ENCODE data around the gene GLT1D1.
A peak's percentile ranks its signal among the peaks of the same experiment; 100 is the strongest.
"Not testable (repeated sequence)": the region's sequence is repeated elsewhere in the genome, so short reads cannot be mapped to it uniquely, and the experiment has no call there.

The GLT1D1 gene

DNA sequence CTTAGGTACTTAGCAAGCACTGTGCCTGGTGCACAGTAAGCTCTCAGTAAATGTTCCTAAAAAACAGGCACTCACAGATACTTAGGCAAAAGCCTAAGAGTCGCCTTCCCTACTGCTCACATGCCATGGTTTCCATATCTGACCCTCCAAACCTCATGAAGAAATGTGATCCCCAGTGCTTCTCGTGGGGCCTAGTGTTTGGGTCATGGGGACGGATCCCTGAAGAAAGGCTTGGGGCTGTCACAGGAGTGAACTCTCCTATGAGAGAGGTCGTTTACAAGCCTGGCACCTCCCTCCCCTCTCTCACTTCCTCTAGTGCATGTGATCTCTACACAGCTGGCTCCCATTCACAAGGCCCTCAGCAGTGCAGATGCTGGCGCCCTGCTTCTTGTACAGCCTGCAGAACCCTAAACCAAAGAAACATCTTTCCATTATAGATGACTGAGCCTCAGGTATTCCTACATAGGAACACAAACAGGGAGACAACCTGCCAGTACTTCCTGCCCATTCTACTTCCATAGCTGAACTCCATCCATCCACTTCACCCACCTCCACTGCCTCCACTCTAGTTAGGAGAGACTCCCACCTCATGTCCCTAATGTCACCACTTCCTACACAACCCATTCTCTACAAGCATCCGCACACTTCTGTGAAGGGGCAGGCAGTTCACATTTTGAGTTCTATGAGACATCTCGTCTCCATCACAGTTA is 32.4 kb upstream of the GLT1D1 start:
- DNase-seq: no peak

DNA sequence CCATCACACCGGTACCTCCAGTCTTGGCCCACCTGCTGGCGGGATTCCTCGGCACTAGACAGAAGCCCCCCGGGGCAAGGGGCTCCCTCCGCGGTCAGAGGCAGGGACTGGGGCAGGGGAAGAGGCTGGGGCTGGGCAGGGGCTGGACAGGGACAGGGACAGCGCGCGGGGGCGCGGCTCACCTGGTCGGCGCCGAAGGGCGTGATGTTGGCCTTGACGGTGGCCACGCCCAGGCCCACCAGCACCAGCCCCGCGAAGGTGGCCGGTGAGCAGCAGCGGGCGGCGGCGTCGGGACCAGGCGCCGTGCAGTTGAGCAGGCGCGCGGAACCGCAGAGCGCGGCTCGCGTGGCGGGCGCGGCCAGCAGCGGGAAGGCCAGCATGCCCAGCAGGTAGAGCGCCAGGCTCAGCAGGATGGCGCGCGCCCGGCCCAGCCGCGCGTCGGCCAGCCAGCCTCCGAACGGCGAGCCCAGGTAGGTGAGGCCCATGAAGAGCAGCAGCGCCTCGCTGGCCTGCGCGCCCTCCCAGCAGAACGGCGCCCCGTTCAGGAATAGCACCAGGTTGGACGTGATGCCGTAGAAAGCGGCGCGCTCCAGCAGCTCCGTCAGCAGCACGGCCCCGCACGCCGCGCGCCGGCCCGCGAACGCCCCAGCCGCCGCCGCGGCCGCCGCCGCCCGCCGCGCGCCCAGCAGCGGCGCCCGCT is 29.9 kb upstream of the GLT1D1 start:
- no peak for DNase-seq

- DNase-seq: peak; percentile 89
Observed at GRCh38 chr12:128823916-128824839, 29.1 kb upstream of the GLT1D1 start, which contains the start of gene SLC15A4. TSS of gene SLC15A4 (minus strand) at chr12:128823958. CDS start at chr12:128823943, 15 bp downstream.

GRCh38 chr12:128825835-128826234 is 27.4 kb upstream of the GLT1D1 start:
- DNase-seq: no peak

GRCh38 chr12:128827724-128828123 is 25.6 kb upstream of the GLT1D1 start:
- no peak for DNase-seq

GRCh38 chr12:128829861-128830504 is 23.3 kb upstream of the GLT1D1 start:
- DNase-seq: no peak

DNA sequence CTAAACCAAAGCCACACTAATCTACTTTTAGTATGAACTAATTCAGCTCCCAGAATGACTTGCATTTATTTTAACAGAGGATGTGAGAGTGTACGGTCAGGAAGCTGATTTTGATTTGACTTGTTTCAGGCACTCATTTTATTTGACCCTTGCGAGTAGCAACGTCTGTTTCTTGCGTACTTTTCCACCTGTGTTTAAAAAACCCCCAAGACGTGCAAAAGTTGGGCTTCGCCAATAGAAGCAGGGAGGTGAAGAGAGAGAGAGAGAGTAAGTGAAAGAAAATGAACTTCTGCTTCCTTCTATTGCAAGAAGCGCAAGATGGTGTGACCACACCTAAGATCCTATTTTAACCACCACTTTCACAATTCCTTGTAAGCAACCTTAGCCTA is 22.8 kb upstream of the GLT1D1 start:
- DNase-seq: no peak

DNA sequence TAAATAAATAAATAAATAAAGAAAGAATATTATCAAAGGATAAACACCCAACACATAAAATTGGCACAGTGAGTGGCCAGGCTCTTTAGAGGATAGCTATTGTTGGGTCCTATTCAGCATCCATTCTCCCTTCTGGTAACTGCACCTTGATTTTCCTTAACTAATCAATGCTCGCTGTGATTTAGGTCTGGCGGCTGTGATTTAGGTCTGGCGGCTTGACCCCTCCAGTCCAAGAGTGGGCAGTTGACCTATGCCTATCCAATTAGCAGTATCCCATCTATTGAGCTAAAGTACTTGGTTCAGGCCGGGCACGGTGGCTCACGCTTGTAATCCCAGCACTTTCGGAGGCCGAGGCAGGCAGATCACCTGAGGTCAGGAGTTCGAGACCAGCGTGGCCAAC is 19.9 kb upstream of the GLT1D1 start:
- DNase-seq: no peak

DNA sequence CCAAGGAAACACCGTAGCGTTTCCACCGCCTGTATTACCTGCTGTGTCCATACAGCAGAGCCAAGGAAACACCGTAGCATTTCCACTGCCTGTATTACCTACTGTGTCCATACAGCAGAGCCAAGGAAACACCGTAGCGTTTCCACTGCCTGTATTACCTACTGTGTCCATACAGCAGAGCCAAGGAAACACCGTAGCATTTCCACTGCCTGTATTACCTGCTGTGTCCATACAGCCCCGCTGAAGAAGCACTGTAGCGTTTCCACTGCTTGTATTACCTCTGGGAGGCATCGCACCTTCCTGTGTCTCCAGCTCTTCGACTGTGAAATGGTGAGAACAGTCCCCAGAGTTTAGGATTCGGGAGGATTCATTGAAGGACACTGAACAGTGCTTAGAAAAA is 13.4 kb upstream of the GLT1D1 start:
- not testable (repeated sequence) for DNase-seq

DNA sequence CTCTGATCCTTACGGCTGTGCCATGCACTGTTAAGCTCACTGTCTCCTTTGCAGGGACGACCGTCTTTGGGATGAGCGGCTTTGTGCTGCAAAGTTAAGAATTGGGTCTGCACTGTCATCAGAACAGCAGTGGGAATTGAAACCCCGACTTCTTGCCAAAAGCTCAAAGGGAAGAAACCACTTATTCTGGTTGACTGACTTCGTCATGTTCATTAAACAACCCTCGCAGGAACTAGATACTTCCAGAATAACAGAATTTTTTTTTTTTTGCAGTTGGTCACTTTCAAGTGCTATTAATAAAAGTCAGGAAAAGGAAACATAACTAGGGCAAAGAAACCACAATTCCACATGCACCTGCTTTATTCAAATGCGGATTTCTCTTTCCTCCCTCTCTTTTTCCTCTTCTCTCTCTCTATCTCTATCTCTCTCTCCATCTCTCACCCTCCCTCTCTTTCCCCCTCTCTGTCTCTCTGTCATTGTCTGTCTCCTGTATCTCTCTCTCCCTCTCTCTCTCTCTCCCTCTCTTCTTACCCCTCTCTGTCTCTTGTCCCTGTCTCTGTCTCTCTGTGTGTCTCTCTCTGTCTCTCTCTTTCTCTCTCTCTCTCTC is 12.3 kb upstream of the GLT1D1 start:
- no peak for DNase-seq

DNA sequence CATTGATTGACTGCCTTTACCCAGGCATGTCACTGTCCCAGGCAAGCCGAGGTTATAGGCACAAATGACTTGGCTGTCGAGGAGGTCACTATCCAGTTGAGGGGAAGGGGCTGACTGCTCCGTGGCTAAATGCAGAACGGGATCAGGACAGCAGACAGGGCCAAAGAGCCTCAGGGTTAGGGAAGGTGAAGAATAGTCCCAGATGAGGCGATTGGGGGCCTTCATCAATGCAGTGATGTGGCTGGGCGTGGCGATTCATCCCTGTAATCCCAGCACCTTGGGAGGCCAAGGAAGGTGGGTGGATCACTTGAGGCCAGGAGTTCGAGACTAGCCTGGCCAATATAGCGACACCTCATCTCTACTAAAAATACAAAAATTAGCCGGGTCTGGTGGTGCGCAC is 10.7 kb upstream of the GLT1D1 start:
- DNase-seq: no peak

- DNase-seq: no peak
Observed at GRCh38 chr12:128843538-128843937, 9.7 kb upstream of the GLT1D1 start.

DNA sequence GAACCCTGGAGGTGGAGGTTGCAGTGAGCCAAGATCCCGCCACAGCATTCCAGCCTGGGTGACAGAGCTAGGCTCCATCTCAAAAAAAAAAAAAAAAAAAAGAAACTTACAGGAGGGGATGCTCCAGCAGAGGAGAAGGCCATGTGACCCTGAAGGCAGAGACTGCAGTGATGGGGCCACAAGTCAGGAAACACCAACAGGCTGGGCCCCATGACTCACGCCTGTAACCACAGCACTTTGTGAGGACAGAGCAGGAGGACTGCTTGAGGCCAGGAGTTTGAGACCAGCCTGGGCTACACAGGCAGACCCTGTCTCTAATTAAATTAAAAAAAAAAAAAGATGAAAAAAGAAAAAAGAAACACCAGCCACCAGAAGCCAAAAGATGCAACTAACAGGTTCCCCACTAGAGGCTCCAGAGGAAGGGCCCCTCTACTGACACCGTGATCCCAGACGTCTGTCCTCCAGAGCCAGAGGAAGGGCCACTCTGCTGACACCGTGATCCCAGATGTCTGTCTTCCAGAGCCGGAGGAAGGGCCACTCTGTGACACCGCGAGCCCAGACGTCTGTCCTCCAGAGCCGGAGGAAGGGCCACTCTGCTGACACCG is 9.1 kb upstream of the GLT1D1 start:
- no peak for DNase-seq

- not testable (repeated sequence) for DNase-seq
Observed at GRCh38 chr12:128846671-128847070, 6.6 kb upstream of the GLT1D1 start.

DNA sequence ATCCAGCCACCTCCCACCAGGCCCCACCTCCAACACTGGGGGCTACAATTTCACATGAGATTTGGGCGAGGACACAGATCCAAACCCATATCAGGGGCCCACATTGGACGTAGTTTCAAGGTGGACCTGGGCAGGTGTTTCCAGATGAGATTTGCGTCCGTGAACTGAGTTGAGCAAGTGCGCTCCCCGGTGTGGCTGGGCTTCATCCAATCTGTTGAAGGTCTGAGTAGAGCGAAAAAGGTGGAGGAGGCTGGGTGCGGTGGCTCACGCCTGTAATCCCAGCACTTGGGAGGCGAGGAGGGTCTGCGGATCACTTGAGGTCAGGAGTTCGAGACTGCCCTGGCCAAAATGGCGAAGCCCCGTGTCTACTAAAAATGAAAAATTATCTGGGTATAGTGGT is 4.9 kb upstream of the GLT1D1 start:
- DNase-seq: no peak

DNA sequence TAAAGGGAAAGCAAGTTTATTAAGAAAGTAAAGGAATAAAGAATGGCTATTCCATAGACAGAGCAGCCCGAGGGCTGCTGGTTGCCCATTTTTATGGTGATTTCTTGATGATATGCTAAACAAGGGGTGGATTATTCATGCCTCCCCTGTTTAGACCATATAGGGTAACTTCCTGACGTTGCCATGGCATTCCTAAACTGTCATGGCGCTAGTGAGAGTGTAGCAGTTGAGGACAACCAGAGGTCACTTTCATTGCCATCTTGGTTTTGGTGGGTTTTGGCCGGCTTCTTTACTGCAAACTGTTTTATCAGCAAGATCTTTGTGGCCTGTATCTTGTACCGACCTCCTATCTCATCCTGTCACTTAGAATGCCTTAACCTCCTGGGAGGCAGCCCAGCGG is 3.5 kb upstream of the GLT1D1 start:
- not testable (repeated sequence) for DNase-seq

DNA sequence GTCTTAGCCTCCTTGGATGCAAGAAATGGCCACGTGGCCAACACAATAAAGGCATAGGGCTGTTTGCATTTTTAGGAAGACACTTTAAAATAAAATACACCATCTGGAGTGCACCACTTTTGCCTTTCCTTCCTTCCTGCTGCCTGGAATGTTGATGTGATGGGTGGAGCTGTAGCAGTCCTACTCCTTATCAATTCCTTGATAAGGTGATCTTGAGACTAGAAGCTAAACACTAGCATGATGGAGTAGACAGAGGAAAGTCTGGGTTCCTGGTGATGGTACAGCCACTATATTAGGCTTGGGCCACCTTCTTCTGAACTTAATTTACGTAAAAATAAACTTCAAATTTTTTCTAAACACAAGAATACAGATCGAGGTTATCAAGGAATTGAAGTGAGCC is 2.9 kb upstream of the GLT1D1 start:
- DNase-seq: no peak

GRCh38 chr12:128851429-128851828 is 1.8 kb upstream of the GLT1D1 start:
- DNase-seq: not testable (repeated sequence)

DNA sequence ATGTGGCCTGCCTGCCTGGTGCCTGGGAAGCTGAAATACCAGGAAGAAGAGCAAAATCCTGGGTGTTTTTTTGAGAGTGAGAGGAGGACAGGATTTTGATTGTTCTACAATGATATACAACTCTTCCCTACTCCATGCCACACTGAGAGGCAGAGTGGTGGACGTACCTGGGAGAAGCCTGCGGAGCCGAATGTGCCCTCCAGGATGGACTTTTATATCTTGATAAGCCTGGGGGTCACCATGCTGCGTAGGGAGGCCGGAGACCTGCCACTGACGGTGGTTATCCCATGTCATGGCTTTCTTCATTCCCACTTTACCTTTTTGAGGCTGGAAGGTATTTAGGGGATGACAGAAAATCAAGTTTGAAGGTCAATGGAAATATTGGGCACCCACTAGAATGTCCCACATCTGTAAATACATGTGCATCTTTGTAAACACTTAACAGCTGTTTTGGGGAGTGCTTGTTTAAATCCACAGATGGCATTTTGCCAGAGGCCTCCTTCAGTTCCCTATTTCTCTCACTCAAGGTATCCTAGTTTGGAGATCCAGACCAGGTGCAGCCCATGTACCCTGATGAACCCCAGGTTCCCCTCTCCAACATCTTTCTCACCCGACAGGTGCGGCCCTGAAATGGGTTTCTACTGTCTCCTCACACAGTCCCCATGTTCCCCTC is 1.1 kb upstream of the GLT1D1 start:
- no peak for DNase-seq

DNA sequence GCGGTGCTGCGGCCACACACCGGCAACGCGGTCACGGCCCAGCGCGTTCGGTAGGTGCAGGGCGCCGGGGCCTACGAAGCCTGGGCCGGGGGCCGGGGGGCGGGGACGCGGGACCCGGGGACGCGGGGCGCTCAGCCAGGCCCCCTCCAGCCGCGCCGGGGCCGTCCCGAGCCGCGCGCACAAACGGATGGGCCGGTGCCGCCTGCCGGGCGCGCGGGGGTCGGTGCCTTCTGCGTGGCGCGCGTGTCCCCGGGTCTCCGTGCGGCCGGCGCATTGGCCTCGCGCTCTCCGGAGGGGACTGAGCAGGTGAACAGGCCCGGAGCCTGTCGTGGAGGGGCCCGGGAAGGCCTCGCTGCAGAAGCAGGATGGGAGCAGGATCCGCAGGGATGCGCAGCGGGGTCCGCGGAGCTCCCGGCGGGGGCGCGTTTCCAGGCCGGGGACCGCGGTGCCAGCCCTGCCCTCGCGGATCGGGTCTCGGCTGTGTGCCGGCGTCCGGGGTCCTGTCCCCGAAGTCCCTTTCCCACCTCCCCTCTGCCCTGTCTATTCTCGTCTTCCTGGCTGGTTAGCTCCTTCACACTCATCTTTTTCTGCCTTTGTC is 421 bp downstream of the GLT1D1 start:
- no peak for DNase-seq

Data from kidney glomerular epithelial cell (primary cell).